K562 (cell line): ENCODE data around the gene IFNB1. TPM values are rescaled to one million over a fixed set of nuclear protein-coding genes. Genes with fewer than 3 reads are reported as not detected.

Experiments used
- ATAC-seq: fragments of 200-7000 bp; cut with Tn5 transposase; 3 replicates; pipeline ENCODE4 v1.9.1; 2020; ENCODE audit warnings: moderate library complexity
- BruUV-seq: library from RNA; stranded (reverse); fragments of 400-500 nt; replicated peaks from 2 replicates; lab custom pipeline; 2021; lab: Mats Ljungman, UMichigan
- CTCF ChIA-PET: fragments of 300-600 bp; formaldehyde crosslinking; extraction: SDS; loops from one replicate; lab custom pipeline; 2021; ENCODE audit warnings: low intra/inter-chr PET ratio; lab: Yijun Ruan, JAX
- POLR2A ChIA-PET: fragments of 300-600, 350-650 bp; sonication (Branson Sonifier 250); formaldehyde crosslinking; extraction: SDS; loops from one replicate; lab custom pipeline; 2021; ENCODE audit warnings: antibody characterized with exemption, inconsistent platforms; lab: Yijun Ruan, JAX
- DNase-seq, 4 experiments: peaks; one replicate each; pipeline versions ENCODE4 v3.0.0 to v3.0.0-alpha.2; 2011 to 2018; ENCODE audit warnings: low spot score in 3 of 4, mixed read lengths in 3 of 4; ENCODE audit errors: extremely low read depth in 1 of 4
- FAIRE-seq: peaks from 2 replicates; lab custom pipeline; 2011; peaks lifted over from hg19 to GRCh38; lab: Jason Lieb, UNC
- H2AFZ ChIP-seq: 2 replicates; pipeline ENCODE4 v1.6.0; 2011; ENCODE audit warnings: low read depth, low read length, control low read depth, inconsistent platforms
- H3K27ac ChIP-seq: fragments of 200-600 bp; 3 replicates; pipeline ENCODE4 v1.8.0; 2011; ENCODE audit warnings: low read depth, mild to moderate bottlenecking, control low read depth, inconsistent platforms, low read length, moderate library complexity, mixed read lengths; ENCODE audit errors: extremely low read depth
- H3K27me3 ChIP-seq, 2 experiments: fragments of 300-600 bp in 1 of 2; 2 replicates in 1 of 2; 3 replicates in 1 of 2; pipeline versions ENCODE4 v1.6.0 to v1.8.0; 2011; ENCODE audit warnings: inconsistent platforms in 2 of 2, low read length in 2 of 2, mild to moderate bottlenecking in 1 of 2, mixed read lengths in 1 of 2, moderate library complexity in 1 of 2; ENCODE audit not compliant: control insufficient read depth in 2 of 2, insufficient read depth in 2 of 2
- H3K36me3 ChIP-seq: fragments of 300-600 bp; 3 replicates; pipeline ENCODE4 v1.8.0; 2011; ENCODE audit warnings: mild to moderate bottlenecking, low read length, inconsistent platforms; ENCODE audit not compliant: control insufficient read depth, insufficient read depth
- H3K4me1 ChIP-seq, 2 experiments: fragments of 200-600 bp in 1 of 2; replicated peaks in 1 of 2; 2 replicates in 1 of 2; 3 replicates in 1 of 2; pipeline versions ENCODE4 v1.5.1 to v1.8.0; 2011; ENCODE audit warnings: inconsistent platforms in 2 of 2, low read length in 2 of 2, mild to moderate bottlenecking in 1 of 2, mixed read lengths in 1 of 2, moderate library complexity in 1 of 2; ENCODE audit not compliant: control insufficient read depth in 2 of 2, insufficient read depth in 2 of 2
- H3K4me2 ChIP-seq: 2 replicates; pipeline ENCODE4 v1.6.1; 2011; ENCODE audit warnings: low read length, control low read depth, inconsistent platforms, mixed read lengths; ENCODE audit not compliant: insufficient read depth
- H3K4me3 ChIP-seq: fragments of 200-600 bp; sonication (generic), shearing (Covaris generic); 2 replicates; pipeline ENCODE4 v1.5.1; 2016; ENCODE audit warnings: control low read depth, inconsistent platforms
- H3K79me2 ChIP-seq: fragments of 200-600 bp; 3 replicates; pipeline ENCODE4 v1.8.0; 2011; ENCODE audit warnings: low read length, inconsistent platforms; ENCODE audit not compliant: control insufficient read depth, insufficient read depth
- H3K9ac ChIP-seq, 2 experiments: 2 replicates each; pipeline versions ENCODE4 v1.6.0 to v1.6.1; 2011; ENCODE audit warnings: low read depth in 2 of 2, low read length in 2 of 2, control low read depth in 1 of 2, inconsistent platforms in 1 of 2, mild to moderate bottlenecking in 1 of 2, mixed read lengths in 1 of 2; ENCODE audit not compliant: insufficient read depth in 1 of 2
- H3K9me1 ChIP-seq: one replicate; pipeline ENCODE4 v1.6.0; 2011; ENCODE audit warnings: inconsistent platforms, mild to moderate bottlenecking, low read length, moderate library complexity; ENCODE audit not compliant: control insufficient read depth, insufficient read depth
- H3K9me3 ChIP-seq: replicated peaks from 2 replicates; pipeline ENCODE4 v1.5.1; 2011; ENCODE audit warnings: low read depth, low read length, inconsistent platforms; ENCODE audit not compliant: control insufficient read depth, insufficient read depth
- H4K20me1 ChIP-seq: replicated peaks from 2 replicates; pipeline ENCODE4 v1.6.1; 2011; ENCODE audit warnings: low read length, inconsistent platforms, mixed read lengths; ENCODE audit not compliant: control insufficient read depth, insufficient read depth
- FOSL1 ChIP-seq: fragments of 200-800 bp; sonication (Bioruptor generic); conservative IDR thresholded peaks from 2 replicates; pipeline ENCODE4 v1.6.1; 2016; ENCODE audit warnings: missing genetic modification characterization, missing compliant biosample characterization
- GTF2A2 ChIP-seq: IDR thresholded peaks from 2 replicates; pipeline ENCODE4 v1.6.1; 2016; ENCODE audit warnings: mild to moderate bottlenecking, missing genetic modification characterization, missing compliant biosample characterization
- HNRNPH1 ChIP-seq: fragments of 200-400 bp; formaldehyde crosslinking; optimal IDR thresholded peaks from 2 replicates; pipeline ENCODE3; 2017; ENCODE audit warnings: low read depth, mild to moderate bottlenecking, low read length, moderate library complexity
- KLF6 ChIP-seq: fragments of 250-450 bp; sonication (Bioruptor Pico); IDR thresholded peaks from 2 replicates; pipeline ENCODE4 v1.4.0; 2020; ENCODE audit warnings: mild to moderate bottlenecking, moderate library complexity, borderline replicate concordance
- POU5F1 ChIP-seq: fragments of 150-350 bp; IDR thresholded peaks from 2 replicates; pipeline ENCODE4 v1.6.1; 2014; ENCODE audit warnings: borderline replicate concordance, low read length, low read depth, mild to moderate bottlenecking; ENCODE audit not compliant: partially characterized antibody
- PTBP1 ChIP-seq: fragments of 200-400 bp; formaldehyde crosslinking; IDR thresholded peaks from 2 replicates; pipeline ENCODE4 v1.6.1; 2017; ENCODE audit warnings: low read depth, low read length
- RCOR1 ChIP-seq, 2 experiments: IDR thresholded peaks; 2 replicates each; pipeline ENCODE4 v1.6.1; 2012; ENCODE audit warnings: low read depth in 2 of 2, low read length in 2 of 2, borderline replicate concordance in 1 of 2, improper control_type of control experiment in 1 of 2
- SREBF1 ChIP-seq: fragments of 150-350 bp; IDR thresholded peaks from 2 replicates; pipeline ENCODE4 v1.6.1; 2014; ENCODE audit warnings: antibody characterized with exemption, low read depth, low read length, borderline replicate concordance
- TEAD4 ChIP-seq, 2 experiments: sonication (generic) in 1 of 2; formaldehyde crosslinking in 1 of 2; IDR thresholded peaks; 2 replicates each; pipeline versions ENCODE4 v1.6.1 to v1.8.0; 2012 to 2022; ENCODE audit warnings: borderline replicate concordance in 1 of 2, inconsistent platforms in 1 of 2, low read length in 1 of 2, mild to moderate bottlenecking in 1 of 2, missing genetic modification reagents in 1 of 2
- ZKSCAN3 ChIP-seq: fragments of 250-450 bp; sonication (Bioruptor Pico); IDR thresholded peaks from 2 replicates; pipeline ENCODE4 v1.4.0; 2020
- ZNF175 ChIP-seq: fragments of 200-800 bp; sonication (Bioruptor generic); IDR thresholded peaks from 2 replicates; pipeline ENCODE4 v1.6.1; 2016; ENCODE audit warnings: low read depth, mild to moderate bottlenecking, missing genetic modification characterization, missing compliant biosample characterization
- ZNF24 ChIP-seq: fragments of 450-650 bp; IDR thresholded peaks from 2 replicates; pipeline ENCODE4 v1.6.1; 2016
- ZNF507 ChIP-seq: conservative IDR thresholded peaks from 2 replicates; pipeline ENCODE4 v1.6.1; 2017; ENCODE audit warnings: missing genetic modification characterization, missing compliant biosample characterization
- WGBS: fragments of 100-300 bp; shearing (Covaris generic); methylation state at CpG from one replicate; pipeline ENCODE4 v1.1.6; 2016; ENCODE audit warnings: low coverage, mixed read lengths; ENCODE audit not compliant: insufficient coverage; ENCODE audit errors: missing lambda C conversion rate; 5-methylcytosine and 5-hydroxymethylcytosine counted together
- in situ Hi-C: fragments of 300-500 bp; cut with MboI; formaldehyde crosslinking; loops from 4 replicates; pipeline ENCODE4 v1.15.0; 2018; ENCODE audit warnings: inconsistent platforms, mixed read lengths
- intact Hi-C: fragments of 100-400 bp; cut with micrococcal nuclease; formaldehyde crosslinking; loops from 2 replicates; pipeline ENCODE4 v1.14.2; 2022
- polyA plus RNA-seq, 8 experiments: library from polyadenylated mRNA; depleted of rRNA in 4 of 8; stranded (reverse) in 5 of 8; unstranded in 3 of 8; fragments of >200 nt; fragmentation: Nextera tagmentation in 2 of 8; fragmentation: Illumina TruSeq in 1 of 8; extraction: Ambion mirVana in 2 of 8; extraction: Trizol in 1 of 8; gene quantifications; 2 replicates each; pipeline versions ENCODE4 v1.2.1 to v1.2.3, GENCODE V29; 2011 to 2014; ENCODE audit warnings: inconsistent platforms in 1 of 8, missing spikeins in 1 of 8
- total RNA-seq, 7 experiments: library from RNA; depleted of rRNA in 6 of 7; stranded (reverse); fragments of >200 nt in 6 of 7; fragmentation: Illumina TruSeq in 2 of 7; extraction: Trizol in 2 of 7; gene quantifications; 2 replicates each; pipeline versions ENCODE4 v1.2.1 to v1.2.3, GENCODE V29; 2011 to 2021; ENCODE audit warnings: low replicate concordance in 1 of 7
- TF ChIP-seq, protein P1 (sequence below): sonication (generic); formaldehyde crosslinking; IDR thresholded peaks from 2 replicates; pipeline ENCODE4 v1.8.0; 2022; ENCODE audit warnings: missing genetic modification reagents, mild to moderate bottlenecking, borderline replicate concordance
- TF ChIP-seq, protein P2 (sequence below): fragments of 250-450 bp; sonication (Bioruptor Pico); IDR thresholded peaks from 2 replicates; pipeline ENCODE4 v1.4.0; 2020; ENCODE audit warnings: mild to moderate bottlenecking

Gene IFNB1
- total and polyA plus RNA-seq, 9 of the 15 experiments (the other 6 are each of a cell fraction or from before 2014, with no cell fraction given) = not detected

DNA sequence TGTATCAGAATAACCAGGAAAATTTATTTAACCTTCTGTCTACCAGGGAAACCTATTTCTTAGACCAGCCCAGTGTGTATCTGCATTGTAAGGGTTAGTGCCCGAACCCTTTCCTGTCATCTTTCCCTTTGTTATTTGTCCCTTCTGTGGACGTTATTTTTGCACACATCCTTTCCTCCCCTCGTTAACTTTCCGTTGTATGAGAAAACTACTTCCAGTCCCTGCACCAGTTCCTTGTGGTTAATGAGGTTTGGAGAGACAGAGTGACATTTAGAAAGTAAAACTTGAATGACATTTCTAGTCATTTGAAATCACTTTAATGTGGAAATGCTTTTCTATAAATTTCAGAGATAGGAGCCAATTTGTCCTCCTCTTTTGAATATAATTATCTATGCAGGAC, 4.3 kb upstream of the IFNB1 start:
- Histone ChIP-seq H3K4me3 (no peak overlapping the region), H3K36me3 (no peaks in the 10 kb centered on the region), H3K4me1 (no peaks in the 10 kb centered on the region), H3K9me1 (no peaks in the 10 kb centered on the region), H3K9me3 (no peaks in the 10 kb centered on the region)
- ChIA-PET CTCF (no interaction called here), POLR2A (no interaction called here)
- no peak for DNase-seq
- TF ChIP-seq KLF6 (CRISPR knock-in tag) = no peak
- TF ChIP-seq, all 486 proteins: peak for 0
- no peaks in the 10 kb centered on the region for H3K79me2 ChIP-seq
- FAIRE-seq = no peak
- H3K27ac ChIP-seq = no peak overlapping the region
- no peaks in the 10 kb centered on the region for H4K20me1 ChIP-seq
- in situ Hi-C loops = no loop called here
- intact Hi-C loops = no loop called here
- WGBS = no CpG with 5 or more reads among the region's 4 CpGs
- ATAC-seq = no peak
- no peak overlapping the region for H3K4me2 ChIP-seq
- no TSS peak for BruUV-seq
- H3K27me3 ChIP-seq = no peaks in the 10 kb centered on the region
- H3K9ac ChIP-seq = no peak overlapping the region
- H2AFZ ChIP-seq = no peak overlapping the region

DNA sequence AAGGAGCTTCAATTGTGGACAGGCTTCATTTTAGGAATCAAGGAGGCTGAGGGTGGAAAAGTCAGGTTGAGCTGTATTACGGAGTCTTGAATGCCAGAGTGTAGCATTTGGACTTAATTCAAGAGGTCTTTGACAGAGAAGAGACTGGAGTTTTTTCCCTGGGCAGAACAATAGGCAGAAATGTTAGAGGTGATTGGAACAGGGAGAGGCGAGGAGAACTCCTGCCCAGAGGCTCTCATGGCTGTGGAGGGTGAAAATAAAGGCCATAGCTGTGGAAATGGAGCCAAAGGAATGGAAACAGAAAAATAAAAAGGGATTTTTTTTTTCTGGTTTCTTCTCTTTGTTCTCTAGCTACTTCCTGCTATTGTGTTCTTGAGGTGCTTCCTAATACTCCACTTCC, 3.7 kb upstream of the IFNB1 start:
- no peaks in the 10 kb centered on the region for H3K4me1 ChIP-seq
- POLR2A ChIA-PET = no interaction called here
- no peaks in the 10 kb centered on the region for H3K9me1 ChIP-seq
- no peak overlapping the region for H3K4me2 ChIP-seq
- BruUV-seq = no TSS peak
- H3K4me3 ChIP-seq = no peak overlapping the region
- no peak overlapping the region for H3K9ac ChIP-seq
- no peaks in the 10 kb centered on the region for H4K20me1 ChIP-seq
- H3K27me3 ChIP-seq = no peaks in the 10 kb centered on the region
- no peak for FAIRE-seq
- intact Hi-C loops (no loop called here), in situ Hi-C loops (no loop called here)
- no peak overlapping the region for H2AFZ ChIP-seq
- no peak for DNase-seq
- H3K27ac ChIP-seq = no peak overlapping the region
- no peak for ATAC-seq
- CTCF ChIA-PET = no interaction called here
- WGBS = no CpG with 5 or more reads among the region's 2 CpGs
- no peaks in the 10 kb centered on the region for H3K79me2 ChIP-seq
- no peaks in the 10 kb centered on the region for H3K9me3 ChIP-seq
- no peaks in the 10 kb centered on the region for H3K36me3 ChIP-seq
- no peak for TF ChIP-seq POU5F1
- TF ChIP-seq GTF2A2 (tag) = no peak
- TF ChIP-seq ZNF24 = no peak
- TF ChIP-seq, protein P1, sequence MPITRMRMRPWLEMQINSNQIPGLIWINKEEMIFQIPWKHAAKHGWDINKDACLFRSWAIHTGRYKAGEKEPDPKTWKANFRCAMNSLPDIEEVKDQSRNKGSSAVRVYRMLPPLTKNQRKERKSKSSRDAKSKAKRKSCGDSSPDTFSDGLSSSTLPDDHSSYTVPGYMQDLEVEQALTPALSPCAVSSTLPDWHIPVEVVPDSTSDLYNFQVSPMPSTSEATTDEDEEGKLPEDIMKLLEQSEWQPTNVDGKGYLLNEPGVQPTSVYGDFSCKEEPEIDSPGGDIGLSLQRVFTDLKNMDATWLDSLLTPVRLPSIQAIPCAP (CRISPR knock-in tag) = no peak
- no peak for TF ChIP-seq HNRNPH1
- TF ChIP-seq SREBF1 = no peak
- no peak for TF ChIP-seq ZNF507
- no peak for TF ChIP-seq TEAD4 (IDR thresholded peaks at IDR 0.05; ENCODE audit: low read length)
- no peak for TF ChIP-seq TEAD4 (CRISPR knock-in tag; IDR thresholded peaks at IDR 0.05; ENCODE audit: borderline replicate concordance)
- TF ChIP-seq RCOR1 (IDR thresholded peaks at IDR 0.05; ENCODE audit: borderline replicate concordance in 1 of 2, low read depth in 2 of 2, low read length in 2 of 2) = no peak
- TF ChIP-seq ZNF175 (CRISPR knock-in tag) = no peak
- TF ChIP-seq PTBP1 = no peak
- no peak for TF ChIP-seq ZKSCAN3 (CRISPR knock-in tag)
- no peak for TF ChIP-seq FOSL1 (tag)
- TF ChIP-seq, protein P2, sequence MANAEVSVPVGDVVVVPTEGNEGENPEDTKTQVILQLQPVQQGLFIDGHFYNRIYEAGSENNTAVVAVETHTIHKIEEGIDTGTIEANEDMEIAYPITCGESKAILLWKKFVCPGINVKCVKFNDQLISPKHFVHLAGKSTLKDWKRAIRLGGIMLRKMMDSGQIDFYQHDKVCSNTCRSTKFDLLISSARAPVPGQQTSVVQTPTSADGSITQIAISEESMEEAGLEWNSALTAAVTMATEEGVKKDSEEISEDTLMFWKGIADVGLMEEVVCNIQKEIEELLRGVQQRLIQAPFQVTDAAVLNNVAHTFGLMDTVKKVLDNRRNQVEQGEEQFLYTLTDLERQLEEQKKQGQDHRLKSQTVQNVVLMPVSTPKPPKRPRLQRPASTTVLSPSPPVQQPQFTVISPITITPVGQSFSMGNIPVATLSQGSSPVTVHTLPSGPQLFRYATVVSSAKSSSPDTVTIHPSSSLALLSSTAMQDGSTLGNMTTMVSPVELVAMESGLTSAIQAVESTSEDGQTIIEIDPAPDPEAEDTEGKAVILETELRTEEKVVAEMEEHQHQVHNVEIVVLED (CRISPR knock-in tag) = no peak
